Measurements from ENCODE around the gene GPRIN2. TPM values are rescaled to one million over a fixed set of nuclear protein-coding genes. Genes with fewer than 3 reads are reported as not detected.

Gene GPRIN2
- total and polyA plus RNA-seq, 2 donors from 2014 or later, result 8.5 to 12.6 TPM

DNA sequence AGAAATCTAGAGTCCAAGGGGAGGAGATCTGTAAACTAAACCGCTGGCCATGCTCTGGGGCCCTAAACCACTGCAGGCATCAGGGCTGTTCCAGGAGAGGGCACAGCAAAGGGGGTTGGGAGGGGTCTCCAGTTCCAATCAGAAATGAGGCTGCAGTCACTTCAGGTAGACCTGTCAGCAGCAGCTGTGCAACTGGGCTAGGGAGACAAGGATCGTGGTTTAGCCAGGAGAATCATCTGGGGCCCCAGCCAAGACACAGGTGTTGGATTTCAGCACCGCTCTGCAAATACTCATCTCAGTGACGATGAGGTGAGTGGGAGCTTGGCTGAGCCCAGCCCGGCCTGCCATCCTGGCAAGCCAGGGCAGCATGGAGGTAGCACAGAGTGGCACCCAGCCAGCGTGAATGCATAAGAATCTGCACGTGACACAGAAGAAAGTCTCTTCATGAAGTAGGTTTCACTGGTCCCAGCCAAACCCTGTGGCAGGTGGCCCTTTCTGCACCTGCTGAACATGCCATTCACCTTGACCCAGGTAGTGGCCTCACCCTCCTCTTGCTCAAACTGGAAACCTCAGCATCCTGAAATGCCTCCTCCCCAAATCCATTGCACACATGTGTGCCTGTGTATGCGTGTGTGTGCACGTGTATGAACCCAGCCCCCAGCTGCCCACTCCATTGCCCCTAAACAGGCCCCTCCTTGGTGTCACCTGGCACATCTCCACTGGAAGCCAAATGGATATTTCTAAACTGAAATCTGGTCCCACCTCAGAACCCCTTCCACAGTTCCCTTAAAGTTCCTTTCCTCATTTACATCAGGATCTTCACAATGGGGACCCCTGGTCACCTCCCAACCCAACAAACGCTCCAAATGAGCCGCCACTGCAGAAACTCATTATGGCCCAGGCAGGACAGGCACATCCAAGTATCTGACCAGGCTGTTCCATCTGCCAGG lies 9.6 kb downstream of the GPRIN2 start:
- no peaks in the 10 kb centered on the region for H3K4me1 ChIP-seq (ENCODE audit: control insufficient read depth in 2 of 3, insufficient read depth in 2 of 3, low read depth in 1 of 3, low read length in 3 of 3)
- no peaks in the 10 kb centered on the region for H3K27me3 ChIP-seq (ENCODE audit: control insufficient read depth, insufficient read depth, low read length)
- no peaks in the 10 kb centered on the region for H3K9me3 ChIP-seq (ENCODE audit: control insufficient read depth in 2 of 3, insufficient read depth in 1 of 3, low read length in 3 of 3)
- TF ChIP-seq, protein P1, sequence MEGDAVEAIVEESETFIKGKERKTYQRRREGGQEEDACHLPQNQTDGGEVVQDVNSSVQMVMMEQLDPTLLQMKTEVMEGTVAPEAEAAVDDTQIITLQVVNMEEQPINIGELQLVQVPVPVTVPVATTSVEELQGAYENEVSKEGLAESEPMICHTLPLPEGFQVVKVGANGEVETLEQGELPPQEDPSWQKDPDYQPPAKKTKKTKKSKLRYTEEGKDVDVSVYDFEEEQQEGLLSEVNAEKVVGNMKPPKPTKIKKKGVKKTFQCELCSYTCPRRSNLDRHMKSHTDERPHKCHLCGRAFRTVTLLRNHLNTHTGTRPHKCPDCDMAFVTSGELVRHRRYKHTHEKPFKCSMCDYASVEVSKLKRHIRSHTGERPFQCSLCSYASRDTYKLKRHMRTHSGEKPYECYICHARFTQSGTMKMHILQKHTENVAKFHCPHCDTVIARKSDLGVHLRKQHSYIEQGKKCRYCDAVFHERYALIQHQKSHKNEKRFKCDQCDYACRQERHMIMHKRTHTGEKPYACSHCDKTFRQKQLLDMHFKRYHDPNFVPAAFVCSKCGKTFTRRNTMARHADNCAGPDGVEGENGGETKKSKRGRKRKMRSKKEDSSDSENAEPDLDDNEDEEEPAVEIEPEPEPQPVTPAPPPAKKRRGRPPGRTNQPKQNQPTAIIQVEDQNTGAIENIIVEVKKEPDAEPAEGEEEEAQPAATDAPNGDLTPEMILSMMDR (IDR thresholded peaks at IDR 0.05; ENCODE audit: borderline replicate concordance, extremely low read depth, insufficient read depth), result no peak
- no peak overlapping the region for H3K9ac ChIP-seq (ENCODE audit: low read length in 3 of 3)
- DNase-seq (peak in 2 of 5 donors; percentile 50 to 70), FAIRE-seq (no peak)
- H3K36me3 ChIP-seq (ENCODE audit: control insufficient read depth in 2 of 3, insufficient read depth in 3 of 3, low read length in 3 of 3), result no peaks in the 10 kb centered on the region
- intact Hi-C loops (cut with DNase I), result no loop called here
- H3K4me3 ChIP-seq (ENCODE audit: low read length in 3 of 3), result no peak overlapping the region
- H3K27ac ChIP-seq (ENCODE audit: low read depth in 2 of 2, low read length in 2 of 2), result no peak overlapping the region

DNA sequence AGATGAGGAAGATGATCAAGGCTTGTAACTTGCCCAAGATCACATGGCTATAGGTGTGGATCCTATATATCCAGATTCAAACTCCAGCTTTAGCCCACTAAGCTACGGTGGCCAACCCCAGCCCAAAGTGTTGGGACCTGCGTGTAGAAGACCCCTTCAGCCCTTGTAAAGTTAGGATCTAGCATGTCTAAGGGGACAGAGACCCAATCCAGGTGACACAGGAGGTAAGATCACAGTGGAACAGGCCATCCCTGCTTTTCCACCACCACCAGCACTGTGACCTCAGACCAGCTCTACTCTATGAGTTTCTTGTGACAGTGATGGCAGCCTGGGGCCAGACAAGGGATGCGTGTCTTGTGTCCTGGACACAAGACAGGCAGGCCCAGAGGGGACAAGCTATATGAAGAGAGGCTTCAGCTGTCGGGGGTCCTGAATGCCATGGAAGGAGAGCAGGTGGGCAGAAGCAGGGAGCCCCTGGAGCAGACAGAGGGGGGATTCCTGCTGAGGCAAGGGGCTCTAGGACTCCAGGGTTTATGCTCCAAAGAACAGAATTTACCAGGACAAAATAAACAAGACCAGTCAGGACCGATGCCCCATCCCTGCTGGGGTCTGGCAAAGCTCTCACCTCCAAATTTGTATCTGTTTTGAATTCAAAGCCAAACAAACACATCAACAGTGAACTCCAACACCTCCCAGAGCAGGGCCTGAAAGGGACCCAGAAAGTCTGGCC lies 10.4 kb downstream of the GPRIN2 start:
- Histone ChIP-seq H3K36me3 (ENCODE audit: control insufficient read depth in 2 of 3, insufficient read depth in 3 of 3, low read length in 3 of 3) (no peaks in the 10 kb centered on the region), H3K27me3 (ENCODE audit: control insufficient read depth, insufficient read depth, low read length) (no peaks in the 10 kb centered on the region), H3K9ac (ENCODE audit: low read length in 3 of 3) (no peak overlapping the region), H3K4me3 (ENCODE audit: low read length in 3 of 3) (no peak overlapping the region), H3K27ac (ENCODE audit: low read depth in 2 of 2, low read length in 2 of 2) (no peak overlapping the region), H3K9me3 (ENCODE audit: control insufficient read depth in 2 of 3, insufficient read depth in 1 of 3, low read length in 3 of 3) (no peaks in the 10 kb centered on the region), H3K4me1 (ENCODE audit: control insufficient read depth in 2 of 3, insufficient read depth in 2 of 3, low read depth in 1 of 3, low read length in 3 of 3) (no peaks in the 10 kb centered on the region)
- FAIRE-seq (no peak), DNase-seq (peak in 2 of 5 donors; percentile 47 to 48)
- TF ChIP-seq, protein P1 (IDR thresholded peaks at IDR 0.05; ENCODE audit: borderline replicate concordance, extremely low read depth, insufficient read depth), result no peak
- intact Hi-C loops (cut with DNase I), result no loop called here

DNA sequence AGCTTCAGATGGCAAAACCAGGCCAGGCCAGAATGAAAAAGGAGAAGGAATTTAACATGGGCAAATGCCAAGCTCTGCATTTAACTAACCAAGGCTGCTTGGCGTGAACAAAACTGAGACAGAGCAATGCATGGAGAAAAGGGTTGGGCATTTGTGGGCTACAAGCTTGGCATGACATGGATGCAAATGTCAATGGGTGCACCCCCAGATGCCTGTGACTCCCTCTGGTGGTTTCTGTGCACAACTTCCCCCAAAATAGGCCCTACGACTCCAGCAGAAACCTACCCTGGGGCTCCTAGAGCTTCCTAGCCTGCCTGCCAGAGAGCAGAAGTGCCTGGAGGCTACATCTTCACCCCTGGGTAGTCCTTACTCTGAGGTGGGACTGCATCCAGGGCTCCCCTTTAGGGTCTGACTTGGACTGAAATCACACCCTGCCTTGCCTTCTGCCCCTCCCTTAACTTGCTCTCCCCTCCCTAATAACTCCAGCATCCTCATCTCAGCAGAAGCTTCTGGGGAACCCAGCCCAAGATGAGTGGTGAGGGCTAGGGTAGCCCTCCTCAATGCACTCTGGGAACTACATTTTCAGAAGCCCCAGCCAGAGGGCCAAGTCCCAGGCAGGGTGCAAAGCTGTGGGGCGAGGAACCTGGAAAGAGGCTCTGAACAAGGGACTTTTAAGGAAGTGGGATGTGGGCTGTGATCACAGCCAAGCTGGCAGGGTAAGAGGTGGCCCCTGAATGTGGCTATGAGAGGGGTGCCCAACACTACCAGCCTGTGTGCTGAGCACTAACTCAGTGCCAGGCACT lies 11.3 kb downstream of the GPRIN2 start:
- DNase-seq, result peak in 2 of 5 donors; percentile 45 to 52
- TF ChIP-seq, protein P1 (IDR thresholded peaks at IDR 0.05; ENCODE audit: borderline replicate concordance, extremely low read depth, insufficient read depth), result no peak

More for the DNA sequence above, 11.3 kb downstream of the GPRIN2 start:
- Histone ChIP-seq H3K4me1 (ENCODE audit: control insufficient read depth in 2 of 3, insufficient read depth in 2 of 3, low read depth in 1 of 3, low read length in 3 of 3) (peaks cover 2 to 4% (median 3%) of the 10 kb centered on the region in 3 donors), H3K9me3 (ENCODE audit: control insufficient read depth in 2 of 3, insufficient read depth in 1 of 3, low read length in 3 of 3) (no peaks in the 10 kb centered on the region), H3K9ac (ENCODE audit: low read length in 3 of 3) (no peak overlapping the region), H3K36me3 (ENCODE audit: control insufficient read depth in 2 of 3, insufficient read depth in 3 of 3, low read length in 3 of 3) (no peaks in the 10 kb centered on the region), H3K27ac (ENCODE audit: low read depth in 2 of 2, low read length in 2 of 2) (no peak overlapping the region), H3K27me3 (ENCODE audit: control insufficient read depth, insufficient read depth, low read length) (no peaks in the 10 kb centered on the region), H3K4me3 (ENCODE audit: low read length in 3 of 3) (no peak overlapping the region)
- intact Hi-C loops (cut with DNase I), result no loop called here
- no peak for FAIRE-seq
